Measurements from ENCODE around the gene SLC22A1.
"Not testable (repeated sequence)": the region's sequence is repeated elsewhere in the genome, so short reads cannot be mapped to it uniquely, and the experiment has no call there.

Gene SLC22A1

DNA sequence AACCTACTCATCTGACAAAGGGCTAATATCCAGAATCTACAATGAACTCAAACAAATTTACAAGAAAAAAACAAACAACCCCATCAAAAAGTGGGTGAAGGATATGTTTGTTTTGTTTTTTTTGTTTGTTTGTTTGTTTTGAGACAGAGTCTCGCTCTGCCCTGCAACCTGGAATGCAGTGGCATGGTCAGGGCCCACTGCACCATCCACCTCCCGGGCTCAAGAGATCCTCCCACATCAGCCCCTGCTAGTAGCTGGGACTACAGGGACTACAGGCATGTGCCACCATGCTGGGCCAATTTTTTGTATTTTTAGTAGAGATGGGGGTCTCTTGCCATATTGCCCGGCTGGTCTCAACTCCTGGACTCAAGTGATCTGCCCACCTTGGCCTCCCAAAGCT is 44.3 kb downstream of the SLC22A1 start:
- DNase-seq (ENCODE audit: insufficient read length, low spot score); FAIRE-seq: not testable (repeated sequence)

DNA sequence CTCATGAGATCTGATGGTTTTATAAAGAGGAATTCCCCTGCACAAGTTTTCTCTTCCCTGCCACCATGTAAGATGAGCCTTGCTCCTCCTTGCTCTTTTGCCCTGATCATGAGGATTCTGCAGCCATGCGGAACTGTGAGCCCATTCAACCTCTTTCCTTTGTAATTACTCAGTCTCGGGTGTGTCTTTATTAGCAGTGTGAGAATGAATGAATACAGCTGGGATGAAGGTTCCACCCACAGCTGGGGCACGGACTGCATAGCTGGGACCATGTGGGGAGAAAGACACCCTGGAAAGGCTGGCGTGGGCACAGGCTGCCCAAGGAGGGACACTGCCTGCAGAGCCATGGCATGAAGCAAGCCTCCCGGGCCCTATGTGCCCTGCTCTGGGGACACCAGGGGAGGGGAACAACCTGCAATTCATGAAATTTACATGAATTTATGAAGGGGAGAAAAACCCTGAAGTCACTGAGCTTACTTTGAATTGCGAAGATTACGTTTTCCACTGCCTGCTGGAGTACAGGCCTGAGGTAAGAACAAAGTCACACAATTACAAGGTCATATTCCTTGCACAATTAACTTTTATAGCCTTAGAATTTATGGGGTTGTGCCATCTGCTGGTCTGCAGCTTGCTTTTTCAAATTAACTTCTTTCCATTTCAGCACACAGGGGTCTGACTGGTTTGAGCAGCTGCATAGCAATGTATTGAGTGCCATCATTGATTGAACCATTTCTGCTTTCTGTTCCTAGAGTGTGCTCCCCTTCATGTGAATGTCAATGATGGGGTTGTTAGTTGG is 46.2 kb downstream of the SLC22A1 start:
- no peak for FAIRE-seq
- DNase-seq (ENCODE audit: insufficient read length, low spot score): no peak

DNA sequence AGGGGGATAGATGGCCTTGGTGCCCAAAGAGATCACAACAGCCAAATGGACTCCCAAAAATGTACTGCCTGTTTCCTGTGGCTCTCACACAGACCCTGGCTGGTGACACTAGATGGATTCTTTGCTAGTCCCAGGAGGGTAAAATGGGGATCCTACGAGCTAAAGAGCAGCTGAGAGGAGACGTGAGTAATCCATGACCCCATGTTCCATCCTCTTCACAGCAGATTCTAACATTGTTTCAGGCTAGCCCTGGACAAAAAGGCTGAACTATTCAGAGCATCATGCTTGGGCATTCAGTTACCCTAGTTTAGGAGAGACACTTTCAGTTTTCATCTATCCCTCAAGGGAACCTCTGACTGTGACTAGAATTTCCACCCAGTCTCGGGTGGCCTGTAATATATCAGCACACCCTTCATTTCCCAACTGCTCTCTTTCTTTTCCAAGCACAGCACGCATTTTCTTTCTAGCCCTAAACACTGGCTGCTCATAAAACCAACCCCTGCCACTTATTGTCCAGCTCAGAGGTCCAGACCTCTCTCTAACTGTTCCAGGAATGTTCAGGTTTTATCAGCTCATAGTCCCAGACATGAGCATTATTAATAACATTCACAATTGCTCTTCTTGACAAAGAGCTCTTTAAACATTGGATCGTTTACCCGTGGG is 48.5 kb downstream of the SLC22A1 start:
- DNase-seq (ENCODE audit: insufficient read length, low spot score) (no peak), FAIRE-seq (no peak)

DNA sequence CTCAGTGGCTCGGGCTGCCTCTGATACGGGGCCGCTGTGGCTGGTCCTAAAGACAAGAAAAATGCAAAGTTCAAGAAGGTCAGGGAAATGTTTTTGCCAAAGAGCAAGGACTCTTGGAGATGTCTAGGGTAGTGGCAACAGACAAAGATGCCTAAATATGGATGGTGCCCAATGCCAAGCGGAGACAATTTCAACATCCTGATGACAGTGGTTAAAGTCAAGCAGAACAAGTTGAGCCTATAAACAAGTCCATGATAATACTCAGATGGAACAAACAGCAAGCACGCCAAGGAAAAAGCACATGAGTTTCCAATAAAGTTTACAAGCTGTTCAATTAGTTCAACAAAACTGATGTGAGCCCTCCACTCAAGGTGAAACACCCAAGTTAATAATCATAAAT is 51.1 kb downstream of the SLC22A1 start:
- DNase-seq (ENCODE audit: insufficient read length, low spot score): no peak
- no peak for FAIRE-seq

DNA sequence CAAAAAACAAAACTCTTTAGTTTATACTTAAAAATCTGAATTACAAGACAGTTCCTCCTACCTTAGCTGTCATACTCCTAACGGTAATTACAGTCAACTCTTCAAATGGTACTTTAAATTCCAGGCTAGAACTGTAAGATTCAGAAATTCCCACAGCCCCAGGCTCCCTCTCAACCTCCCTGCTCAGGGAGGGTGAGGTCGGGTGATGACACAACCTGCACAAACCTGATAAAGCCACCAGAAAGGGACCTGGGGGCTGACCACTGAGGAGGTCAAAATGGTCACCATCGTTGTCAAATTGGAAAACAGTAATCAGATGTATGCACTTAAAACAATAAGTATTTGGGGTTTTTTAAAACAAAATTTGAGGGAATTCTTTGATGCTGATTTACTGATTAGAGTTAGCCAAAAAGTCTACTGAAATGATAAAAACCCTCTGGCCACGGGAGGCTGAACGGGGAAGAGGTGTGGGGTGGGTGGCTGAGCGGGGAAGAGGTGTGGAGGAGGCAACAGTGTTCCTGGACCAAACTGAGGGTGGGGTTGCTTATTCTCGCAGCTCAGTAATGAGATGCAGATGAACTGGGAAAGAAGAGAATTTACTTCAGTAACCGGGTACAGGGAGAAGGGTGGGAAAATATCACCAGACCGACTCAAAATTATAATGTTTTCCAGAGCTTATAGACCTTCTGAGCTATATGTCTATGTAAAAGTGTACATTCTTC is 52.4 kb downstream of the SLC22A1 start:
- DNase-seq (ENCODE audit: insufficient read length, low spot score) (no peak), FAIRE-seq (no peak)

DNA sequence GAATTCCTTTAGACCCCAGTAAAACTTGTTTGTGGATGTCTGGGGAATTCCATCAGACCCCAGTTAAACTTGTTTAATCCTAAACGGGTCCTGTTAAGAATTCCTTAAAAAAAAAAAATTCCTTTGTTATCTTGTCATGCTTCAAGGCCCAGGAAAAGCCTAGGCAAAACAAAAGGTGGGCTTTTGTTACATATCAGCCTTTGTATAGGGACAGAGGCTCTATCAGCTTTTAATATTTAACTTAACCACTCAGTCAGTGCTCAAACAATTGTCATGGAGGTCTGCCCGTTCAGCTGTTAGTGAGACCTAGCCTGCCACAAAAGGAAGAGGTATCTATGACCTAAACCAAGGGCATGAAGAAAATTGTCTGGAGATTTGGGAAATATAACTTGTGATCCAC is 53.1 kb downstream of the SLC22A1 start:
- no peak for FAIRE-seq

DNA sequence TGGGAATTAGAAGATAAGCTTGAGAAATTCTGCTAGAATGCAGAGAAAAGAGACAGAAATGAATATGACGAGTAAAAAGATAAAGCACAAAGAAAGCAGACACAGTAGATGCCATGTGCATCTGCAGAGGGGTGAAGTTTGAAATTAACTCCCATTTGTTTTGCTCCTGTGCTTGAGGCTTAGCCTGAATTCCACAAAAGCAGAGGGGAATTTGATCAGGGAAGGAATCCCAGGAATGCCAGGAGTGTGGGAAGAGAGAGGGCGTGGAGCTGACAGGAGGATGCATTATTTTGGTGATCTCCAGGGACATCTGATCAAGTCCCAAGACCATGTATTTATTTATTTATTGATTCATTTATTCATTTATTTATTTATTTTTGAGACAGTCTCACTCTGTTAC is 55.6 kb downstream of the SLC22A1 start:
- FAIRE-seq: no peak
- no peak for DNase-seq (ENCODE audit: insufficient read length, low spot score)

More for the DNA sequence above, 53.1 kb downstream of the SLC22A1 start:
- DNase-seq (ENCODE audit: insufficient read length, low spot score): no peak

DNA sequence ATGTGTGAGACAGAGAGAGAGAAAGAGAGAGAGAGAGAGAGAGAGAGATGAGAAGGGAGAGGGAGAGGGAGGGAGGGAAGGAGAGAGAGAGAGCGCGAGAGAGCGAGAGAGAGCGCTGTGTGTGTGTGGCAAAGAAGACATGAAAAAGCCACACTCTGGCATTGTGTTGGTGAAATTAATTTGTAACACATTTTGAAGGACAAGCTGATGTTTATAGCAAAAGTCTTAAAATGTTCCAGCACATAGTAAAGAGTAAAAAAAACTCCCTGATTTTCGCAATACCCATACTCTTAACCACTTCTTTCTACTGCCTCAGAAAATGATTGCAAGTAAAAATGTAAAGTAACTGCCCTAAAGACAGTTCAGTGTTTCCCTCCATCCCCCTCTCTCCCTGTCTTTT is 56.7 kb downstream of the SLC22A1 start:
- no peak for DNase-seq (ENCODE audit: insufficient read length, low spot score)

DNA sequence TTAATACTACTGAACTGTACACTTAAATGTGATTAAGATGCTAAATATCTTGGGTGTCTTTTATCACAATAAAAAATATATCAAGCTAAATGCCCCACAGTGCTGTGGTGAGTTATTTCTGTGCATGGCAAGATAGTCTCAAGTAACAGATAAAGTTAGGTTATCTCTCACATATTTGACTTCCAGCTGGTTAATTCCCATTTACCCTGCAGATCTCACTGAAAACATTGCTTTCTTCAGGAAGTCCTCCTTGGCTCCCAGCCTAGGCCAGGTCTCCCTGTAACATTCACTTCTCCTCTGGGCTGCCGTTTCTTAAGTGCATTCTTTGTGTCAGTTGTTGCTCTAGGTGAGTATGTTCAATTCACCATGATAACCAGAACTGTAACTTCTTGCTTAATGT is 59.1 kb downstream of the SLC22A1 start:
- DNase-seq (ENCODE audit: insufficient read length, low spot score): no peak
- FAIRE-seq: no peak

More for the DNA sequence above, 56.7 kb downstream of the SLC22A1 start:
- FAIRE-seq: no peak

DNA sequence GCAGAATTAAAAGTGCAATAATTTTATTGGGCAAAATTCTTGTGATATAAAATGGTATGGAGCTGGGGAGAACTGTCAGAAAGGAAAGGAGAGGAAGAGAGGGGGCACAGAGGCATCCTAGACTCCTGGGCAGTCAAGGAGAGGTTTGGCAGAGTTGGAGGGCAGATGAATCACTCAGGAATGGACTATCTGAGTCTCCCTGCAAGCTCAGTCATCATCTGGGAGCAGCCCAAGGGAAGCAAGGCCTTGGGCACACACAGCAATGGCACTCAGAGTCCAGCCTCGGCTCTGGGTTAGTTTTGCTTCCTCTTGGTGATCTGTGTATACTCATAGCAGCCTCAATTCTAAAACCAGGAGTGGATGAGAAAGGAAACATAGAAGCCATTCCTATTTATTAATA is 67.2 kb downstream of the SLC22A1 start:
- DNase-seq (ENCODE audit: insufficient read length, low spot score) (no peak), FAIRE-seq (no peak)

DNA sequence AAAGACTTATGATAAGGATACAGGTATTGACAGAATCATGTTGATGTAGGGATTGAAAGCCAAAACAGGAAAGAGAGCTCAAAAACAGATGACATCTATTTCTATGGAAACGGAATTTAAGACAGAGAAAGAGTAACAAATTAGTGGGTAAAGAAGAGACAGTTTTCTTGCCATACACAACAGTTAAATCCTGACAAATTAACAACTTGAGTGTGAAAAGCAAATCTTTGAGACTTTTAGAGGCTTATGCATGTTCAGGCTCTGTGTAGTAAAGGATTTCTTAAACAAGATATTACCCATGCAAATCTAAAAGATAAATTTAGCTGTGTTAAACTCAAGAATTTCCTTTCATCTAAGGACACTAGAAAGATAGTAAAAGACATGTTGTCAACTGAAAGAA is 68.5 kb downstream of the SLC22A1 start:
- DNase-seq (ENCODE audit: insufficient read length, low spot score): no peak
- FAIRE-seq: no peak

DNA sequence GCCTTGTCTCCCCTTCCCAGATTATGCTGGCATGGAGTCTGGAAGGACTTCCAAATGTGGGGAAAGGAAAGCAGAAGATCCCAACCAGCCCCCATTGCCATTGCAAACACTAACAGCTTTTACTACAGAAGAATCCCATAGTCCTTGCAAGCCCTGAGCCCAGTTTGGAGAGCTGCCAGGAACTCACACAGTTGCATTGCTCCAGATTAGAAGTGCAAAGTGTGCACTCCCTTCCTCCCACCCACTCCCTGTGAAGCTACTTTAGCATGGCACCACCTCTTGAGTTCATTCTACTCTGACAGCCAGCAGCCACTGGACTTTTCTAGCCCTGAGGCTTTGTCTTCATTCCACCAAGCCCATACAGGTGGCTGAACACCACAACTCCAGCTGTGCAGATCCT is 69.4 kb downstream of the SLC22A1 start:
- no peak for DNase-seq (ENCODE audit: insufficient read length, low spot score)
- FAIRE-seq: no peak

DNA sequence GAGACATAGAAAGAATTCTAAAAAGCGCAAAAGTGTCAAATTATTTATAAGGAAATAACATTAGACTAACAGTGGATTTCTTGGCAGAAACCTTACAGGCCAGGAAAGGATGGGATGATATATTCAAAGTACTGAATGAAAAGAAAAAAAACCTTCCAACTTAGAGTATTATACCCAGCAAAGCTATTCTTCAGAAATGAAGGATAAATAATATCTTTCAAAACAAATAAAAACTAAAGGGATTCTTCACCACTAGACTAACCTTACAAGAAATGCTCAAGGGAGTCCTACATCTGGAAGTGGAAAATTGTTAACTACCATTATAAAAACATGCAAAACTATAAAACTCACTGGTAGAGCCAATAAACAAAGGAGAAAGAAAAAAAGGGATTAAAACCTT is 71.2 kb downstream of the SLC22A1 start:
- FAIRE-seq (no peak), DNase-seq (ENCODE audit: insufficient read length, low spot score) (no peak)

DNA sequence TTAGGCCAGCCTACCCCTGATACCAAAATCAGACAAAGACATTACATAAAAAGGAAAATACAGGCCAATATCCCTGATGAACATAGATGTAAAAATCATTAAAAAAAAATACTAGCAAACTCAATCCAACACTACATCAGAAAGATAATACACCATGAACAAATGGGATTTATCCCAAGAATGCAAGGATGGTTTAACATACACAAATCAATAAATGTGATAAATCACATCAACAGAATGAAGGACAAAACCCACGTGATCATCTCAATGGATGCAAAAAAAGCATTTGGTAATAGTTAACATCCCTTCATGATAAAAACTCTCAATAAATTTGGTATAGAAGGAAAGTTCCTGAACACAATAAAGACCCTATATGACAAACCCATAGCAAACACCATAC is 73.2 kb downstream of the SLC22A1 start:
- FAIRE-seq (no peak), DNase-seq (ENCODE audit: insufficient read length, low spot score) (no peak)

DNA sequence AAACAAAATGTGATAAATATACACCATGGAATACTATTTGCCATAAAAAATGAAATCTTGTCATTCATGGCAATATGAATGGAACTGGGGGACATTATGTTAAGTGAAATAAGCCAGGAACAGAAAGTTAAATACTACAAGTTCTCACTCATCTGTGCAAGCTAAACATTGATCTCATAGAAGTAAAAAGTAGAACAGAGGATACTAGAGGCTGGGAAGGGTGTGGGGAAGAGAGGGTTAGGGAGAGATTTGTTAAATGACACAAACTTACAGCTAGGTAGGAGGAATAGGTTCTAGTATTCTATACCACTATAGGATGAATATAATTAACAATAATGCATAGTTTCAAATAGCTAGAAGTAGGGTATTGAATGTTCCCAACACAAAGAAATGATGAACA is 76.0 kb downstream of the SLC22A1 start:
- FAIRE-seq: no peak
- DNase-seq (ENCODE audit: insufficient read length, low spot score): no peak

DNA sequence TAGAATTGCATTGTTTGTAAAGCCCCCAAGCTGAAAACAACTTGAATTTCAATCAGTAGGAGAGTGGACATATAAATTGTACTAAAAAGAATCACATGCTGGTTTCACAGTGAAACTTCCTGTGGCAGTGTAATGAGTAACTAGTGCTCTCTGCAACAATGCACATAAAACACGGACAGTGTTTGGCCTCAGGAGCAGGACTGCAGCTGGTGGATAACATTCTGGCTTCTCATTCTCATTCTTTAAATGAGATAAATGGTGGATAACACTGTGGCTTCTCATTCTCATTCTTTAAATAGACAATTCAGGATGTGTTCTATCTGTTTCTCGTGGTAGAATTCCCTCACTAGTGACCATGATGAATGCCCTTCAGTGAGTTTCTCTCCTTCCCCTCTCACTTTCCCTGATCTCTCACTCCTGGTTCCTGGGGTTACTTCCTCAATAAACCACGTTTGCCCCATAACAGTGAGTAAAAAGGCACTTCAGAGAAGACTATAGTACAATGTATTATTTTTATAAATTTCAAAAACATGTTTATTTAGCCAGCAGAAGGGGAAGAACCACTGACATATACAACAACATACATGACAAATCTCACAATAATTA is 77.1 kb downstream of the SLC22A1 start:
- no peak for DNase-seq (ENCODE audit: insufficient read length, low spot score)
- no peak for FAIRE-seq

DNA sequence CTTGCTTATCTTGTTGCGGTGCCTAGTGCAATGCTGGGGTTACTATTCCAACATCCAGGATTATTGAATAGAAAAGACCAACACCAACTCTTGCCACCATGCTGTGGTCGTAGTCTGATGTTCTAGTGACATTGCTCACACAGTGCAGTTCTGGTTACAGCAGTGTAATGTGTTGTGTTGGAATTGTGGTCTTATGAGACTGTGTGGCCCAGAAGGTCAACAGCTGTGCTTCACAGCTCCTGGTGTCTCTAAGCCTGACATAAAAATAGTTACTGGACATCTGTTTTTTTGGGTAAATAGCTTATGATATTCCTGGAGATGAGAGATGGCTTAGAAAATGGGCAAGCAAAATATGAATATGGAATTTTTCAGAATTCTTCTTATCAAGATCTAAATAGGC is 79.4 kb downstream of the SLC22A1 start:
- FAIRE-seq: no peak

DNA sequence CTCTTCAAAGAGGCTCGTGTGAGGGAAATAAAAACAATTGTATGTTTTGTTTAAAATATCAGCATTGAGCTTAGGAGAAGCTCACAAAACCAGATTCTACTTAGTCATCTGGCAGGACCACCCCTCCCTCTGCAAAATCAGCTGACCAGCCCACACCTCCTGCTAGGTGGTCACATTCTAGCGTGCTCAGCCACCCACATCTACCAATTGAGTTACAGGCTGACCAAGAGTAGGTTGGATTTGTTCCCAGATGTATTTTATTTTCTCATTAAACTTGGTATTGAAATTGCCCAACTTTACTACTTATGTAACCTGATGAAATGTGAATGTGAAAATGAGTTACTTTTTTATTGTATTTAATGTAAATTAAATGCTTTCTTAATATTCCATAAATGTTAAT is 80.8 kb downstream of the SLC22A1 start:
- FAIRE-seq: no peak
- DNase-seq (ENCODE audit: insufficient read length, low spot score): no peak

More for the DNA sequence above, 79.4 kb downstream of the SLC22A1 start:
- DNase-seq (ENCODE audit: insufficient read length, low spot score): no peak

DNA sequence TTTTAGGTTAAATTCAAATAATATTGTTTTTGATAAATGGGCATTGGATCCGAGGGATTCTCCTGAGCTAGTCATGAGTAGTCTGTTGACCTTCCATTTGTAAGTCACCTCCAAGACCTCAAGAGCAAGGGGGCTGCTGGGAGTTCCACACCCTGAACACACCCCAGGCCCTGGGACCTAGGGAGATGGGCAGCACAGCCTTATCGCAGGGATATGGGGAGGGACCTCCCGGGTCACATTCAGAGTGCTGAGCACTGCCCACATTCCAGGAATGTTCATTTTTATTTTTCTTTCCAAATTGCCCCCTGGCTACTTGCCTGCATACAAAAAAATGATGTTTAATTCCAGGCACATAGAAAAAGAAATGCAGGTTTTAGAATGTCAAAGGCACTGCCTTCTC is 81.5 kb downstream of the SLC22A1 start:
- FAIRE-seq (no peak), DNase-seq (ENCODE audit: insufficient read length, low spot score) (no peak)

DNA sequence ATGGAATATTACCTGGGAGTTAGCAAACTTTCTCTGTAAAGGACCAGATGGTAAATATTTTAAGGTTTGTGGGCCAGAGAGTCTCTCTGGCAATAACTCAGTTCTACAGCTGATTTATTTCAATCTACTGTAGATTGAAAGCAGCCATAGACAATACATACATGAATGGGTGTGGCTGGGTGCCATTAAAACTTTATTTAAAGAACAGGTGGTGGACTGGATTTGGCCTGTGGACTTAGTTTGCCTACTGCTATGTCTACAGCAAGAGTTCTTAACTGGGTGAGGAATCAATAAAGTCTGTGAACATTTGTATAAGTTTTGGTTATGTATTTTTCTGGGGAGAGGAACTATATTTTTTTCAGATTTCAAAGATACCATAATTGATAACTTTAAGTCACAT is 81.9 kb downstream of the SLC22A1 start:
- DNase-seq (ENCODE audit: insufficient read length, low spot score): no peak
- FAIRE-seq: no peak

DNA sequence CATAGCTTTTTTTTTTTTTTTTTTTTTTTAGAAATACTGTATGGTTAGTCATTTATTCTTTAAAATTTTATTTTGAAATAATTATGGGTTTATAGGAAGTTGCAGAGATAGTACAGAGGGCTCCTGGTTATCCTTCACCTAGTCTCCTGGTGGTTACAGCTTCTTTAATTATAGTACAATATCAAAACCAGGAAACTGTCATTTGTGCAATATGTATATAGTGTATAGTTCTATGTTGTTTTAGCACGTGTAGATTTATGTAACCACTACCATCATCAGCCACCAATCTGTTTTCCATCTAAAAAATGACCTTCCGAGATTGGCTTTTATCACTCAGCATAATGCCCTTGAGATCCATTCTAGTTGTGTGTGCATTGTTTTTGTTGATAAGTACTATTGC is 82.3 kb downstream of the SLC22A1 start:
- FAIRE-seq (no peak), DNase-seq (ENCODE audit: insufficient read length, low spot score) (no peak)

All from HTR-8/SVneo (cell line).